ENCODE data around the gene PI3. TPM values are rescaled to one million over a fixed set of nuclear protein-coding genes. Genes with fewer than 3 reads are reported as not detected.
A peak's percentile ranks its signal among the peaks of the same experiment; 100 is the strongest.
"Not testable (repeated sequence)": the region's sequence is repeated elsewhere in the genome, so short reads cannot be mapped to it uniquely, and the experiment has no call there.

PI3 gene
- not detected for total RNA-seq

GRCh38 chr20:45174434-45175364 lies at the start of gene PI3:
TSS of gene PI3 (plus strand) at chr20:45174902. CDS start at chr20:45174923, 21 bp downstream.
- no peaks in the 10 kb centered on the region for H3K36me3 Mint-ChIP-seq (ENCODE audit: low read depth)
- H3K4me1 Mint-ChIP-seq: peaks cover 3% of the 10 kb centered on the region
- no peak within 1 kb of the TSS for H3K4me3 Mint-ChIP-seq
- ChIA-PET POLR2A (no interaction called here), CTCF (no interaction called here)
- peaks cover 15% of the 10 kb centered on the region for H3K27me3 Mint-ChIP-seq
- H3K27ac Mint-ChIP-seq: no peak within 1 kb of the TSS
- no peak for DNase-seq
- no peaks in the 10 kb centered on the region for H3K9me3 Mint-ChIP-seq

GRCh38 chr20:45128099-45128498 lies 46.6 kb upstream of the PI3 start:
- no peak overlapping the region for H3K27ac Mint-ChIP-seq
- peaks cover 60% of the 10 kb centered on the region for H3K27me3 Mint-ChIP-seq
- ChIA-PET POLR2A (no interaction called here), CTCF (interaction anchor here (1.2 kb wide), 1 partner anchor 16 kb away, joined by 3 read pairs; no protein-coding TSS in a partner anchor)
- no peaks in the 10 kb centered on the region for H3K36me3 Mint-ChIP-seq (ENCODE audit: low read depth)
- DNase-seq: no peak
- no peaks in the 10 kb centered on the region for H3K4me1 Mint-ChIP-seq
- H3K9me3 Mint-ChIP-seq: no peaks in the 10 kb centered on the region
- H3K4me3 Mint-ChIP-seq: no peak overlapping the region

GRCh38 chr20:45136911-45137310 lies 37.8 kb upstream of the PI3 start:
- Mint-ChIP-seq H3K27me3 (peaks cover 20% of the 10 kb centered on the region), H3K4me1 (no peaks in the 10 kb centered on the region), H3K9me3 (no peaks in the 10 kb centered on the region), H3K4me3 (no peak overlapping the region), H3K36me3 (ENCODE audit: low read depth) (no peaks in the 10 kb centered on the region), H3K27ac (no peak overlapping the region)
- POLR2A ChIA-PET: no interaction called here
- DNase-seq: no peak
- CTCF ChIA-PET: no interaction called here

DNA sequence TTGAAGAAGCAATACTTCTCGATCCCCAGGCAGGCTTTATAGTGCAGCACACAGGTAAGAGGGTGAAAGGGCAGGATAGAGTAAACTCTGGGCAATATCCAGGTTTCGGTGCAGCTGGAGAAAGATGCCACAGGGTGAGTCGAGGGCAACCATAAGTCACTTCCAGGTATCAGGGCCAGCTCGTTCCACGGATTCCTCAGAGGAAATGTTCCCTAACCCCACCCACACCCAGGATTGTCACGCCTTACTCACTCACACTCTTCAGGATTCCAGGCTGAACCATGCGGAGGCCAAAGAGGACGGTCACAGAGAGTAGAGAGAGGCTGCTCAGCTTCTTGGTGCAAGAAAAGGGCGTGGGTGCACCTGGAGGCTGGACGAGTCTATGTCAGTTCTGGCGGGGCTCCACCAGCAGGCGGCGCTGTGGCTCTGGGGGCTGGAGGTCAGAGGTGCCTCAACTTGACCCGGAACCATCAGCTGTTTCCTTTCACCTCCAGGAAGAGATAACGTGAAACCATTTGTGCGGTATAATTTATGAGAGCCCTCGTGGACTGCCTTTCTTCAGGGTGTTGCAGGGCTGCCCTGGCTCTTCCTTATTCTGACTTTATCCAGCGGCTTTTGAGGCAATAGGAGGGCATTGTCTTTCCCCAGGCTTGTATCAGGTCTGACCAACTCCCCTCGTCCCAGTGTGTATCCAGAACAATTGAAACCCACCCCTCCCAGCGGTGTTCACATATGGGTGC lies 36.0 kb upstream of the PI3 start:
- Mint-ChIP-seq H3K4me3 (no peak overlapping the region), H3K4me1 (no peaks in the 10 kb centered on the region), H3K9me3 (no peaks in the 10 kb centered on the region), H3K36me3 (ENCODE audit: low read depth) (no peaks in the 10 kb centered on the region), H3K27ac (no peak overlapping the region), H3K27me3 (peaks cover 8% of the 10 kb centered on the region)
- DNase-seq: peak; percentile 76
- CTCF ChIA-PET: interaction anchor here (0.7 to 2.3 kb wide), 13 partner anchors 8 to 632 kb away, joined by 3 to 17 read pairs (median 4); no protein-coding TSS in a partner anchor
- POLR2A ChIA-PET: interaction anchor here (1.3 kb wide), 1 partner anchor 41 kb away, joined by 4 read pairs; no protein-coding TSS in a partner anchor

- not testable (repeated sequence) for H3K27ac Mint-ChIP-seq; H3K4me3 Mint-ChIP-seq; DNase-seq; H3K36me3 Mint-ChIP-seq (ENCODE audit: low read depth); H3K9me3 Mint-ChIP-seq; H3K4me1 Mint-ChIP-seq; H3K27me3 Mint-ChIP-seq
- ChIA-PET POLR2A (interaction anchor here (1.3 kb wide), 1 partner anchor 42 kb away, joined by 4 read pairs; no protein-coding TSS in a partner anchor), CTCF (interaction anchor here (0.8 to 2.3 kb wide), 10 partner anchors 27 to 631 kb away, joined by 3 to 17 read pairs (median 4); no protein-coding TSS in a partner anchor)
Measured at GRCh38 chr20:45139733-45140375, 34.8 kb upstream of the PI3 start.

DNA sequence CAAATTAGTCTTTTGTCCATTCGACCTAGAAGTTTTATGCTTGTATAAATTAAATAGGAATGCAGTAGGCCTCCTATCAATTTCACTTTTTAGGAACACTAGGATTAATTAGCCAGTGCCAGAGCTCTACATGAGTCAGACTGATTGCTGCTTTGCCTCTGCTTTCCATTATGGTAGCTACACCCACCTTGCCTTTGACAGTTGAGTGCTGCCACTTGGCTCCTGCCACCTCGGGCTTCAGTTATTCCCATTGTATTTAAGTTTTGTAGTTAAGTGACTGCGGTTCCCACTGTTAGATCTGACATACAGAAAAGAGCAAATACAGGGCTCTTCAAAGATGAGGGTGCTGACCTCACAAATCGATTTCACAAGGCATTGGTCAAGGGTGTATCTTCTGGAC lies 33.9 kb upstream of the PI3 start:
- H3K36me3 Mint-ChIP-seq (ENCODE audit: low read depth): no peaks in the 10 kb centered on the region
- no peaks in the 10 kb centered on the region for H3K4me1 Mint-ChIP-seq
- peaks cover 12% of the 10 kb centered on the region for H3K27me3 Mint-ChIP-seq
- H3K4me3 Mint-ChIP-seq: no peak overlapping the region
- no peak overlapping the region for H3K27ac Mint-ChIP-seq
- no peak for DNase-seq
- POLR2A ChIA-PET: no interaction called here
- no peaks in the 10 kb centered on the region for H3K9me3 Mint-ChIP-seq
- CTCF ChIA-PET: no interaction called here

- CTCF ChIA-PET: no interaction called here
Measured at GRCh38 chr20:45149062-45149461, 25.6 kb upstream of the PI3 start.

DNA sequence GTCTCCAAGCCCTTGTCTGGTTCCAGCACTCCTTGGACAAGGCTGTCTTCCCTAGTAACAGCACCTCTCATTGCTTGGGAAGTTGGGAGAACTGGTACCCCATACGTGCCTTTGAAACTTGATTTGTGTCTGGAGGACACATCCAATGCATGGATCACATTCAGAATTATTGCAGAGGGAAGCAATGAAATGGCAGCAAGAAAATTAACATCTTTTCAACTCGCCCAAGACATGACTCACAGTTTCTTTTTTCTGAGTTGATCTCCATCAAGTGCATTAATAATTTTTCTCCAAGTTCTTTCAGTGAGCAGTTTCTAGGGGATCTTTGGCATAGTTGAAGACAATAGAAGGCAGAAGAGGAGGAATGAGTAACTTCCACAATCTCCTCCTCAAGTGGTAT lies 22.3 kb upstream of the PI3 start:
- Mint-ChIP-seq H3K27me3 (peaks cover 33% of the 10 kb centered on the region), H3K27ac (no peak overlapping the region), H3K4me1 (no peaks in the 10 kb centered on the region), H3K4me3 (no peak overlapping the region), H3K9me3 (no peaks in the 10 kb centered on the region), H3K36me3 (ENCODE audit: low read depth) (no peaks in the 10 kb centered on the region)
- POLR2A ChIA-PET: no interaction called here
- CTCF ChIA-PET: interaction anchor here (1.7 kb wide), 1 partner anchor 141 kb away, joined by 4 read pairs; no protein-coding TSS in a partner anchor
- DNase-seq: no peak

More at GRCh38 chr20:45149062-45149461, 25.6 kb upstream of the PI3 start:
- Mint-ChIP-seq H3K9me3 (no peaks in the 10 kb centered on the region), H3K36me3 (ENCODE audit: low read depth) (no peaks in the 10 kb centered on the region), H3K27ac (no peak overlapping the region), H3K4me1 (no peaks in the 10 kb centered on the region), H3K4me3 (no peak overlapping the region), H3K27me3 (peaks cover 40% of the 10 kb centered on the region)
- POLR2A ChIA-PET: no interaction called here
- DNase-seq: no peak

- DNase-seq: no peak
- H3K36me3 Mint-ChIP-seq (ENCODE audit: low read depth): no peaks in the 10 kb centered on the region
- no peak overlapping the region for H3K4me3 Mint-ChIP-seq
- H3K4me1 Mint-ChIP-seq: no peaks in the 10 kb centered on the region
- no peaks in the 10 kb centered on the region for H3K9me3 Mint-ChIP-seq
- ChIA-PET POLR2A (no interaction called here), CTCF (interaction anchor here (1.7 kb wide), 1 partner anchor 140 kb away, joined by 4 read pairs; no protein-coding TSS in a partner anchor)
- H3K27me3 Mint-ChIP-seq: peaks cover 32% of the 10 kb centered on the region
- no peak overlapping the region for H3K27ac Mint-ChIP-seq
Measured at GRCh38 chr20:45153147-45153546, 21.6 kb upstream of the PI3 start.

DNA sequence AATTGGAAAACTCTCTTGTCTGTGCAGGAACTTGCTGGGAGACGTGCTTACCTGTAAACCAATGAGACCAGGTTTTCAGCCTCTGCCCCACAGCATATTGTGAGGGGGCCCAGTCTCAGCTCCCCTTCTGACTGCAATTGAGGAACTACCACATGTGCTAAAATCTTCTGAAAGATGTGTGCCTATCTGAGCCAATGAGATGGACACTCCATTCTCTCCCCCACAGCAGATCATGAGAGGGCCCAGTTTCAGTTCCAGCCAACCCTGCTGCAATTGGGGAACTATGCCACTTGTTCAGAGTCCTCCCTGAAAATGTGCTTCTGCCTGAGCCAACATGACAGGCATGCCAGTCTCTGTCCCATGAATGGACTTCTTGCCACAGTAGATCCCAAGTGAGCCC lies 20.9 kb upstream of the PI3 start:
- Mint-ChIP-seq H3K4me3 (no peak overlapping the region), H3K36me3 (ENCODE audit: low read depth) (no peaks in the 10 kb centered on the region), H3K27me3 (peaks cover 35% of the 10 kb centered on the region), H3K27ac (no peak overlapping the region), H3K9me3 (no peaks in the 10 kb centered on the region), H3K4me1 (no peaks in the 10 kb centered on the region)
- ChIA-PET CTCF (no interaction called here), POLR2A (no interaction called here)
- DNase-seq: no peak

GRCh38 chr20:45154183-45154582 lies 20.5 kb upstream of the PI3 start:
- no peaks in the 10 kb centered on the region for H3K4me1 Mint-ChIP-seq
- peaks cover 38% of the 10 kb centered on the region for H3K27me3 Mint-ChIP-seq
- no peak for DNase-seq
- ChIA-PET CTCF (no interaction called here), POLR2A (no interaction called here)
- H3K9me3 Mint-ChIP-seq: no peaks in the 10 kb centered on the region
- H3K36me3 Mint-ChIP-seq (ENCODE audit: low read depth): no peaks in the 10 kb centered on the region
- H3K4me3 Mint-ChIP-seq: no peak overlapping the region
- H3K27ac Mint-ChIP-seq: no peak overlapping the region

- POLR2A ChIA-PET, CTCF ChIA-PET: not testable (repeated sequence)
- peaks cover 35% of the 10 kb centered on the region for H3K27me3 Mint-ChIP-seq
Measured at GRCh38 chr20:45154794-45155193, 19.9 kb upstream of the PI3 start.

GRCh38 chr20:45156713-45157112 lies 18.0 kb upstream of the PI3 start:
- Mint-ChIP-seq H3K27me3 (peaks cover 41% of the 10 kb centered on the region), H3K4me1 (no peaks in the 10 kb centered on the region), H3K36me3 (ENCODE audit: low read depth) (no peaks in the 10 kb centered on the region), H3K9me3 (no peaks in the 10 kb centered on the region), H3K27ac (no peak overlapping the region), H3K4me3 (no peak overlapping the region)
- no peak for DNase-seq
- ChIA-PET CTCF (no interaction called here), POLR2A (no interaction called here)

More at GRCh38 chr20:45154794-45155193, 19.9 kb upstream of the PI3 start:
- H3K36me3 Mint-ChIP-seq (ENCODE audit: low read depth); DNase-seq; H3K4me1 Mint-ChIP-seq; H3K9me3 Mint-ChIP-seq; H3K27ac Mint-ChIP-seq; H3K4me3 Mint-ChIP-seq: not testable (repeated sequence)
